ENCODE results near the gene CFAP100.

CFAP100 gene

GRCh38 chr3:126361211-126361610 is 33.5 kb upstream of the CFAP100 start:
- Histone ChIP-seq H3K4me3 (ENCODE audit: low read length) (no peak overlapping the region), H3K27ac (ENCODE audit: low read length) (no peak overlapping the region), H3K27me3 (ENCODE audit: low read depth, low read length) (0 out of 2 replicates have a peak, but pooled peaks cover 7% of the 10 kb centered on the region), H3K9me3 (ENCODE audit: insufficient read depth, low read length) (no peaks in the 10 kb centered on the region), H3K4me2 (ENCODE audit: low read length) (no peak overlapping the region), H3K79me2 (ENCODE audit: low read length) (no peaks in the 10 kb centered on the region), H2AFZ (ENCODE audit: low read depth, low read length) (no peak overlapping the region), H3K36me3 (replicated peaks; ENCODE audit: low read depth, low read length) (no peaks in the 10 kb centered on the region), H4K20me1 (ENCODE audit: insufficient read depth, low read length) (no peaks in the 10 kb centered on the region), H3K9ac (ENCODE audit: low read length) (no peak overlapping the region), H3K4me1 (ENCODE audit: low read length) (no peaks in the 10 kb centered on the region)
- TF ChIP-seq, protein P1, sequence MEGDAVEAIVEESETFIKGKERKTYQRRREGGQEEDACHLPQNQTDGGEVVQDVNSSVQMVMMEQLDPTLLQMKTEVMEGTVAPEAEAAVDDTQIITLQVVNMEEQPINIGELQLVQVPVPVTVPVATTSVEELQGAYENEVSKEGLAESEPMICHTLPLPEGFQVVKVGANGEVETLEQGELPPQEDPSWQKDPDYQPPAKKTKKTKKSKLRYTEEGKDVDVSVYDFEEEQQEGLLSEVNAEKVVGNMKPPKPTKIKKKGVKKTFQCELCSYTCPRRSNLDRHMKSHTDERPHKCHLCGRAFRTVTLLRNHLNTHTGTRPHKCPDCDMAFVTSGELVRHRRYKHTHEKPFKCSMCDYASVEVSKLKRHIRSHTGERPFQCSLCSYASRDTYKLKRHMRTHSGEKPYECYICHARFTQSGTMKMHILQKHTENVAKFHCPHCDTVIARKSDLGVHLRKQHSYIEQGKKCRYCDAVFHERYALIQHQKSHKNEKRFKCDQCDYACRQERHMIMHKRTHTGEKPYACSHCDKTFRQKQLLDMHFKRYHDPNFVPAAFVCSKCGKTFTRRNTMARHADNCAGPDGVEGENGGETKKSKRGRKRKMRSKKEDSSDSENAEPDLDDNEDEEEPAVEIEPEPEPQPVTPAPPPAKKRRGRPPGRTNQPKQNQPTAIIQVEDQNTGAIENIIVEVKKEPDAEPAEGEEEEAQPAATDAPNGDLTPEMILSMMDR (IDR thresholded peaks at IDR 0.05; ENCODE audit: low read depth, low read length) = no peak
- no peak for TF ChIP-seq EZH2phosphoT487 (IDR thresholded peaks at IDR 0.05; ENCODE audit: low read depth)

DNA sequence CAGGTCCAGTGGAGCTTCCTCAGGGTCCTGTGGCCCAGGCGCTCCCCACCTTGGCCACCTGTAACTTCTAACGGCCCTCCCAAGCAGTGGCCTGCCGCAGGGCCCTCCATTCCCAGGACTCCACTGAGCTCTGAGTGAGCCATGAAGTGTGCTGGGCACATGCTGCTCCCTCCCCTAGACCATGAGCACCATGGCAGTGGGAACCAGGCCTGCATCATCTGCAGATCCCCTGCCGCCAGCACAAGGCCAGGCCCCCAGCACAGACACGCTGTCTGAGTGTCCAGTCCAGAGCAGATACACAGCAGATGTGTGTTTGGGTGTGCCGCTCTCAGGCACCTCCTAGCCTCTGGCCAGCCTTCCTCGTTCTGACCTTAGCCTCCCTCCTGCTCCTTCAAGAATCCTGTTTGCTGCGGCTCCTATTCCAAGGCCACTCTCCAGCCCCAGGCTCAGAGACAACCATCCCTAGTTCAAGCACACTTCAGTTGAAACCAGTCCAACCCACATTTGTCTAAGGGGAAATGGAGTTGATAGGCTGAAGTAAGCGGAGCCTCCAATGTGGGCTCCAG is 30.5 kb upstream of the CFAP100 start:
- Histone ChIP-seq H4K20me1 (ENCODE audit: insufficient read depth, low read length) (no peaks in the 10 kb centered on the region), H3K27me3 (ENCODE audit: low read depth, low read length) (0 out of 2 replicates have a peak, but pooled peaks cover 5% of the 10 kb centered on the region), H3K4me1 (ENCODE audit: low read length) (no peaks in the 10 kb centered on the region), H3K4me3 (ENCODE audit: low read length) (no peak overlapping the region), H3K9me3 (ENCODE audit: insufficient read depth, low read length) (no peaks in the 10 kb centered on the region), H3K36me3 (replicated peaks; ENCODE audit: low read depth, low read length) (no peaks in the 10 kb centered on the region), H2AFZ (ENCODE audit: low read depth, low read length) (no peak overlapping the region), H3K9ac (ENCODE audit: low read length) (no peak overlapping the region), H3K27ac (ENCODE audit: low read length) (no peak overlapping the region), H3K79me2 (ENCODE audit: low read length) (no peaks in the 10 kb centered on the region), H3K4me2 (ENCODE audit: low read length) (no peak overlapping the region)
- TF ChIP-seq, protein P1 (IDR thresholded peaks at IDR 0.05; ENCODE audit: low read depth, low read length) = no peak

GRCh38 chr3:126364731-126365301 is 29.9 kb upstream of the CFAP100 start:
- no peaks in the 10 kb centered on the region for H3K36me3 ChIP-seq (replicated peaks; ENCODE audit: low read depth, low read length)
- H3K9ac ChIP-seq (ENCODE audit: low read length) = no peak overlapping the region
- no peaks in the 10 kb centered on the region for H3K27me3 ChIP-seq (ENCODE audit: low read depth, low read length)
- no peaks in the 10 kb centered on the region for H4K20me1 ChIP-seq (ENCODE audit: insufficient read depth, low read length)
- H2AFZ ChIP-seq (ENCODE audit: low read depth, low read length) = no peak overlapping the region
- H3K4me3 ChIP-seq (ENCODE audit: low read length) = no peak overlapping the region
- H3K4me1 ChIP-seq (ENCODE audit: low read length) = no peaks in the 10 kb centered on the region
- no peaks in the 10 kb centered on the region for H3K9me3 ChIP-seq (ENCODE audit: insufficient read depth, low read length)
- TF ChIP-seq EZH2phosphoT487 (IDR thresholded peaks at IDR 0.05; ENCODE audit: low read depth) = no peak
- TF ChIP-seq, protein P1 (IDR thresholded peaks at IDR 0.05; ENCODE audit: low read depth, low read length) = no peak
- no peaks in the 10 kb centered on the region for H3K79me2 ChIP-seq (ENCODE audit: low read length)
- no peak overlapping the region for H3K27ac ChIP-seq (ENCODE audit: low read length)
- H3K4me2 ChIP-seq (ENCODE audit: low read length) = no peak overlapping the region

DNA sequence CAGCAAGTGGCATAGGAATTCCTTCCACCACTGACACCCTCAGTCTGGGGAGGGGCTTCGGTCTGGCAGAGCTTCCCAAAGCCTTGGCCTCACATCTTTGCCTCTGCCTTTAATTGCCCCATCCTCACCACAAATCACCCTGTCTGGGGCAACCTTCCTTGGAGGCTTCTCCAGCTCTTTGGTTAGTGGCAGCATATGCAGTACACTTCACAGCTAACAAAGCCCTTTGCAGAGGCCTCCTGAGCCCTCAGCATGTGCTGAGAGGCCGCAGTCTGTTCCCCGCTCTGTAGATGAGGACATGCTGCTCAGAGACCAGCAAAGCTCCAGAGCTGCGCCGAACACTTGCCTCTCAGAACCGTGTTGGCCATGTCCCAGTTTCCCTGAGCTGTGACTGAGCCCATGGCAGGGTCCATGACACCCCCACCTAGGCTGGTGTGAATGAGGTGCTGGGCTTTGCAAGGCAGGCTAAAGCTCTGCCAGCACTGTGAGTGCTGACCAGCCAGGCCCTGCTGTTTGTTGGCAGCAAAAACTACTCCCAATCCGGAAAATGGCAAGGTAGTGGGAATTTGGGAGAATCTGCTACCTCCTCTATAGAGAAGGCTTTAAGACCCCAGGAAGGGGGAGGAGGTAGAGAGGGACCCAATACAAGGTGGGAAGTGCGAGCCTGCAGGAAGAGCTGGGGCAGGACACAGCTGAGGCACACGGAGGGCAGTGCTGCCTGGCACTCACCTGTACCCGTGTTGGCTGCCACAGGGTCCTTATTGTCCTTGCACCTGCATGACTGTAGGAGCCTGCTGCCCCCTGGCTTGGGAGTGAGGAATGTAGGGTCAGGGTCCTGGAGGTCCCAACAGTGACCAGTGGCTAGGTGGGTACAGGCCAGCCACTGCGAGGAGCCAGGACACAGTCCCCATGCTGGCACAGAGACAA is 29.1 kb upstream of the CFAP100 start:
- no peak overlapping the region for H3K9ac ChIP-seq (ENCODE audit: low read length)
- no peak overlapping the region for H3K27ac ChIP-seq (ENCODE audit: low read length)
- no peaks in the 10 kb centered on the region for H3K36me3 ChIP-seq (replicated peaks; ENCODE audit: low read depth, low read length)
- no peak overlapping the region for H3K4me3 ChIP-seq (ENCODE audit: low read length)
- H3K27me3 ChIP-seq (ENCODE audit: low read depth, low read length) = no peaks in the 10 kb centered on the region
- no peak overlapping the region for H2AFZ ChIP-seq (ENCODE audit: low read depth, low read length)
- no peak for TF ChIP-seq EZH2phosphoT487 (IDR thresholded peaks at IDR 0.05; ENCODE audit: low read depth)
- TF ChIP-seq, protein P1 (IDR thresholded peaks at IDR 0.05; ENCODE audit: low read depth, low read length) = no peak
- H3K79me2 ChIP-seq (ENCODE audit: low read length) = no peaks in the 10 kb centered on the region
- H4K20me1 ChIP-seq (ENCODE audit: insufficient read depth, low read length) = no peaks in the 10 kb centered on the region
- no peaks in the 10 kb centered on the region for H3K4me1 ChIP-seq (ENCODE audit: low read length)
- H3K9me3 ChIP-seq (ENCODE audit: insufficient read depth, low read length) = no peaks in the 10 kb centered on the region
- H3K4me2 ChIP-seq (ENCODE audit: low read length) = no peak overlapping the region
